NCI-H748 treated with DMSO at 0.1 percent for 48 hours (cell line): ENCODE data around the gene RETREG1.
"Not testable (repeated sequence)": the region's sequence is repeated elsewhere in the genome, so short reads cannot be mapped to it uniquely, and the experiment has no call there.

ENCODE experiments used
- DNase-seq: peaks from one replicate; lab custom pipeline; 2025; lab: John Stamatoyannopoulos, UW

RETREG1 gene

DNA sequence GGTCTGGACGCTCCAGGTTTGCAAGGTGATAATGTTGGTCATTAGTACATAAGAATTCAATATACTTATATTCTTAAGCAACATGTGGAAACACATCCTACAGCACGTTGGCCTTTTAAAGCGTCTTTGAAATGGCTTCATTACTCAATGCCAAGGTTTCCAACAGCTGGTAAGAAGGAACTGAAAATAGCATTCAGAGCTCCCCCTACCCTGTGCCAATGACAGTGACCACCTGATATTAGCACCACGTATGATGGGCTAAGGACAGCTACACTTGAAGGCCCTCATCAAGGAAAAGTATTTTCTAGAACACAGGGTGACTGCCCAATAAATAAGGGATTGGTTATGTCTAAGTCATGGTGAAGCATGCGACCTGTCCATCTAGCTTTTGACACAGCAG, 161.1 kb downstream of the RETREG1 start:
- DNase-seq = no peak

DNA sequence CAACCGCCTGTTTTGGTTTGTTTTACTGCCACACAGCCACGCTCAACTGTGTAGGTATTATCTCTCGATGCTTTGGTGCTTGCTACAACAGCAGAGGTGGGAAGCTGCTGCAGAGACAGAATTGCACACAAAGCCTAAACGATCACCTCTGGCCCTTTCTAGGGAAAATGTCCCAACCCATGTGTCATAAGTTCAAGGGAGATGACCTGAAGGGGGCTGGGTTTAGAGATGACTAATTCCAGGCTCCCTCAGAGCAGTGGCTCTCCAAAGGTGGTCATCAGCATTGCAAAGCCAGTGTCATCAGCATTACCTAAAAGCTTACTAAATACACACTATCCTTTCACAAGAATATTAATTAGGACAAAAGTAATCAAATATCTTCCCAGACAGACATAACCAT, 162.1 kb downstream of the RETREG1 start:
- no peak for DNase-seq

DNA sequence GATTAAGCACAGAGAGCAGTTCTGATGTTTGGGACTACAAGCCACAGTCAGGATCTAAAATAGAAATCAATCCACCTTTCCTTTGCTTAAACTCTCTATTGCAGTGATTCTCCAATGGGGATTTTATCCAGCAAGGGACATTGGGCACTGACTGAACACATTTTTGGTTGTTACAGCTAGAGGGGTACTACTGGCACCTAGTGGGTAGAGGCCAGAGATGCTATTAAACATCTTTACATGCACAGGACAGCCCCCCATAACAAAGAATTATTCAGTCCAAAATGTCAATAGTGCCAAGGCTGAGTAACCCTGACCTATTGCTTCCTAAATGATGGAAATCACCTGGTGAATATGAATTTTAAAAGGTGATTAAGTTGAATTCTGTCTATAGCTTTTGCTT, 163.2 kb downstream of the RETREG1 start:
- peak; percentile 77 for DNase-seq

DNA sequence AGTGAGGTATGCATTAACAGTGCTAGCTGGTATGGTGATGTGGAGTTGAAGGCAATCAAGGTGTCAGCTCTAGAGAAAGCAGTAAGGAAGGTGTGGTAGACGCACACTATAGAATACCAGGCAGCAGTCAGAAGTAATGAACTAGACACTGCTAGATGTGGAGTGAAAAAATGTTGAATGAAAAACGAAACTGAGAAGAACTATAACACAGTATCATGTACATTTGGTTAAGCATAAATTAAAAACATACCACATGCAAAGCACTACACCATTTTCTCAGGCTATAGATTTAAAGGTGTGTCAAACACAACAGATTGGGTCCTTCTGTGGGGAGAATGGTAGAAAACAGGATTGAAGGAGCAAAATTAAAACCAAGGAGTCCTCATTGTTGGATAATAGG, 166.6 kb downstream of the RETREG1 start:
- no peak for DNase-seq

DNA sequence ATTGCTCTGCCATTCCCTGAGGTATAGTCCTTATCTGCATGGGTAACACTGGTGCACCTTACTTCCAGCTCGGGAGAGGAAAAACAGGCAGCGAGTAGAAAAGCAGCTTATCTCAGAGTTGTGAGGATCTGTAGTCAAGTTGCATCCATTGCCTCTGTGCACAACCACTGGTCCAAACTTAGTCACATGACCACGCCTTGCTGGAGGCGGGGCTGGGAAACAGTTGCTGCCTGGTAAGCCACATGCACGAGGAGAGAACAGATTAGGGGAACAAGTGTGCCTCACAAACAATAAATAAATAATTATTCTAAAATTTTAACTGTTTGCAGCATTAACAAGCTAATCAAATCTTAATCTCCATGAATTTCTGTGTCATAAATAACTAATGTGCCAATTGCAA, 169.8 kb downstream of the RETREG1 start:
- no peak for DNase-seq

DNA sequence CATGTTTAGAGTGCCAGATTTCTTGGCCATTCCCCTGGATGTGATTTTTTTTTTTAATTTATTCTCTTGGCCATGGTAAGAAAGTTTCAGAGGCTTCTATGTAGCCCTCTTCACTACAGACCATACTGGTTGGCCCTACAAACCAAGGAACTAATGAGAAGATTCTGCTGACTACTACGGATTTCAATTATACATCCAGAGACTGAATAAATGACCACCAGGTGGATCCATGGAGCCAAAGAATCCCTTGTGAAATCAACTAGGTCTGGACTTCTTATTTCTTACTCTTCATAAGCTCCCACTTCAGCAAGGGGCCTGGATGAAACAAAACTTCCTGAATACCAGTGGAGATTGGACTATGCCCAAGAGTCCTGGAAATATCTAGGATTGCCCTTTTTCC, 178.8 kb downstream of the RETREG1 start:
- no peak for DNase-seq

DNA sequence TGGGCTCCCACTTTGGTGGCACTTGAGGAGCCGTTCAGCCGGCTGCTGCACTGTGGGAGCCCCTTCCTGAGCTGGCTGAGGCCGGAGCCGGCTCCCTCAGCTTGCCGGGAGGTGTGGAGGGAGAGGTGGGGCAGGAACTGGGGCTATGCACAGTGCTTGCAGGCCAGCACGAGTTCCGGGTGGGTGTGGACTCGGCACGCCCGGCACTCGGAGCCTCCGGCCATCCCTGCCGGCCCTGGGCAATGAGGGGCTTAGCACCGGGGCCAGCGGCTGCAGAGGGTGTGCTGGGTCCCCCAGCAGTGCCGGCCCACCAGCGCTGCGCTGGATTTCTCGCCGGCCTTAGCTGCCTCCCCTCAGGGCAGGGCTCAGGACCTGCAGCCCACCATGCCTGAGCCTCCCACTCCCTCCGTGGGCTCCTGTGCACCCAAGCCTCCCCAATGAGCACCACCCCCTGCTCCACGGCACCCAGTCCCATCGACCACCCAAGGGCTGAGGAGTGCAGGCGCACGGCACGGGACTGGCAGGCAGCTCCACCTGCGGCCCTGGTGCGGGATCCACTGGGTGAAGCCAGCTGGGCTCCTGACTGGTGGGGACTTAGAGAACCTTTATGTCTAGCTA, 180.6 kb downstream of the RETREG1 start:
- DNase-seq = not testable (repeated sequence)

DNA sequence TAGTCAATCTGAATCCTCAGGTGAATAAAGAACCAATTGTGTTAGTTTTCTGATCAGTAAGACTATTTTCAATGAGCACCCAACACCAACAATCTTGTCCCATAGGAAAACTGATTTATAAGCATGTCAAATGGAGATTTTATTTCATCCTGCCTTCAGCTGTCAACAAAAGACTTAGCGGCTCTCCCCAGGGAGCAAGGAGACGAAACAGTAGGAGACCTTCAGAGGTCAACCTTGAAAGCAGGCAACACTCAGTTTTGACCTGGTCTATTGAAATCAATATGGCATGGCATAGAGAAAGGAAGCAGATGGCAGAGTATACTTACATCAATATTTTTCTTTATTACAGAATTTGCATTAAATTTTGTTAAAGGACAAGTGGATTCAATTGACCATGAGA, 185.3 kb downstream of the RETREG1 start:
- peak; percentile 71 for DNase-seq

DNA sequence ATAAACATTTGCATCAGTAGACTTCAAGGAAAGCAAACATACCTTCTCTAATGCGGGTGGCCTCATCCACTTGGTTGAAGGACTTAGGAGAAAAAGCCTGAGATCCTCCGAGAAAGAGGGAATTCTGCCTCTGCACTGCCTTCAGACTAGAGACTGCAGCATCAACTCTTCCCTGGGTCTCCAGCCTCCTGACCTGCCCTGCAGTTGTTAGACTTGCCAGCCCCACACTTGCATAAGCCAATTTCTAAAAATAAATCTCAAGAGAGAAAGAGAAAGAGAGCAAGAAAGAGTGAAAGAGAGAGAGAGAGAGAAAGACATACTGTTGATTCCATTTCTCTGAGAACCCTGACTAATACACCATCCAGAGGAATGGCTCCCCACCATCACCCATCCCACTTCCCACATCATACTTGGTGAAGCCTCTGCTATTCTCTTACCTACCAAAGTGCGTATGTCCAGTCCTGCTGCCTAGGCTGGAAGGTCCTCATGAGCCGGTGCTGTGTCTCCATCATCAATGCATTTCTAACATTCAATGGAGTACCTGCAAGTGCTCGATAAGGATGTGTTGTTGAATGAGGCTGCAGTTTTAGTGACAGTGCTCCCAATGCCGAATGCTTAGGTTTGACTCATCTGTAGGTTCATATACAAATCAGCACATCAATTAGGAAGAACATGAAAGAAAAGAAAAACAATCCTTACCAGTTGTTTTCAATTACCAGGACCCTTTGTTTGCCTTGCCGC, 186.3 kb downstream of the RETREG1 start:
- DNase-seq = no peak

DNA sequence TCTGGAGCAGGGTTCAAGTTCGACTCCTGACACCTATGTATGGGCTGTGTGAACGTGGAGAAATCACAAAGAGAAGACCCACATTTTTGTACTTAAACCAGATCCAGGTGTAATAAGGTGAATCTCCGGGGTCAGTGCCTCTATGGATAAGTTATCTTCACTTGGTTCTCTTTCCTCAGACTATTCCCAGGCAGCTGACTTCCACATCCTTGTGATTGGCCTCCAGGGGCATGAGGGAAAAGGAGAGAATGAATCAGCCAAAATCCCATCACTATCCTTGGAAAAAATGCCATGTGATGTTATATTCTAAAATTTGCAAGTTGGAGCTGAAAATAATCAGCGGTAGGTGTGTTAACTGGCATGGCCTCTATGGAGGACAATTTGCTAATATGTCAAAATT, 188.4 kb downstream of the RETREG1 start:
- no peak for DNase-seq

DNA sequence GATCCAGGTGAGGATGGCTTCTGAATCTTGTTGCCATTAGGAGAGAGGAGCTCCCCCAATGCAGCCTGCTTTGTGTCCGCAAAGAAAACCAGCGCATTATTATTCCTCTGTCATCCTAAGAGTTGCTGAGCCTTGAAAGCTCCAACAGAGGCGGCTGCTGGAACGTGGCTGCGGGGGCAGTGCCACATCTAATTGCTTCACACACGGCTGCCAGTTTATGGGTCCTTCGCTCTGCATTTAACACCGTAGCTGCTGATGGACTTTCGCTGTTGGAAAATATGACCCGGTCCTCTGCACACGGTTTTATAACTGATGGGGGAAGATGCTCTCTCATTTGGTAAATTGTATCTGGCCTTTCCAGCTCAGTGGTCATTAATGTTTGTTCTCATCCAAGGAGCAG, 189.2 kb downstream of the RETREG1 start:
- DNase-seq = peak; percentile 41
